ENCODE measurements around the gene KLKB1.

The KLKB1 gene

GRCh38 chr4:186217733-186218293, 9.5 kb upstream of the KLKB1 start (continued):
- no peak for TF ChIP-seq CREB5 (CRISPR knock-in tag; IDR thresholded peaks at IDR 0.05; ENCODE audit: low read depth)
- no peak for TF ChIP-seq ZC3H10 (CRISPR knock-in tag; IDR thresholded peaks at IDR 0.05)

DNA sequence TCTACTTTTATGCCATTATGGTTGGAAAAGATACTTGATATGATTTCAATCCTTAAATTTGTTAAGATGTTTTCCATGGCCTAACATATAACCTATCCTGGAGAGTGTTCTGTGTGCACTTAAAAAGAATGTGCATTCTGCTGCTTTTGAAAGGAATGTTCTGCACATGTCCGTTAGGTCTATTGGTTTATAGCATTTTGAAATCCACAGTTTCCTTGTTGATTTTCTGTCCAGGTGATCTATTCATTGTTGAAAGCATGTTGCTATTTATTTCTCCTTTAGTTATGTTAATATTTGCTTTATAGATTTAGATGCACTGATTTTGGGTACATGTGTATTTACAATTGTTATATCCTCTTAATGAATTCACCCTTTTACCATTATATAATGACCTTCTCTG, 5.7 kb upstream of the KLKB1 start:
- ATAC-seq, result no peak
- no peak for TF ChIP-seq ISL1 (CRISPR knock-in tag; IDR thresholded peaks at IDR 0.05)
- TF ChIP-seq ARNTL (CRISPR knock-in tag; IDR thresholded peaks at IDR 0.05; ENCODE audit: borderline replicate concordance, low read depth), result no peak
- TF ChIP-seq PATZ1 (CRISPR knock-in tag; IDR thresholded peaks at IDR 0.05; ENCODE audit: borderline replicate concordance), result no peak

- TF ChIP-seq ISL1 (CRISPR knock-in tag; IDR thresholded peaks at IDR 0.05), result no peak
- TF ChIP-seq ARNTL (CRISPR knock-in tag; IDR thresholded peaks at IDR 0.05; ENCODE audit: borderline replicate concordance, low read depth), result no peak
- no peak for TF ChIP-seq GLIS3 (CRISPR knock-in tag; IDR thresholded peaks at IDR 0.05)
- TF ChIP-seq ESRRG (CRISPR knock-in tag; IDR thresholded peaks at IDR 0.05), result no peak
- TF ChIP-seq SNAI2 (CRISPR knock-in tag; IDR thresholded peaks at IDR 0.05), result no peak
- no peak for TF ChIP-seq CSDC2 (CRISPR knock-in tag; IDR thresholded peaks at IDR 0.05)
- no peak for TF ChIP-seq ZC3H10 (CRISPR knock-in tag; IDR thresholded peaks at IDR 0.05)
- TF ChIP-seq, protein P1, sequence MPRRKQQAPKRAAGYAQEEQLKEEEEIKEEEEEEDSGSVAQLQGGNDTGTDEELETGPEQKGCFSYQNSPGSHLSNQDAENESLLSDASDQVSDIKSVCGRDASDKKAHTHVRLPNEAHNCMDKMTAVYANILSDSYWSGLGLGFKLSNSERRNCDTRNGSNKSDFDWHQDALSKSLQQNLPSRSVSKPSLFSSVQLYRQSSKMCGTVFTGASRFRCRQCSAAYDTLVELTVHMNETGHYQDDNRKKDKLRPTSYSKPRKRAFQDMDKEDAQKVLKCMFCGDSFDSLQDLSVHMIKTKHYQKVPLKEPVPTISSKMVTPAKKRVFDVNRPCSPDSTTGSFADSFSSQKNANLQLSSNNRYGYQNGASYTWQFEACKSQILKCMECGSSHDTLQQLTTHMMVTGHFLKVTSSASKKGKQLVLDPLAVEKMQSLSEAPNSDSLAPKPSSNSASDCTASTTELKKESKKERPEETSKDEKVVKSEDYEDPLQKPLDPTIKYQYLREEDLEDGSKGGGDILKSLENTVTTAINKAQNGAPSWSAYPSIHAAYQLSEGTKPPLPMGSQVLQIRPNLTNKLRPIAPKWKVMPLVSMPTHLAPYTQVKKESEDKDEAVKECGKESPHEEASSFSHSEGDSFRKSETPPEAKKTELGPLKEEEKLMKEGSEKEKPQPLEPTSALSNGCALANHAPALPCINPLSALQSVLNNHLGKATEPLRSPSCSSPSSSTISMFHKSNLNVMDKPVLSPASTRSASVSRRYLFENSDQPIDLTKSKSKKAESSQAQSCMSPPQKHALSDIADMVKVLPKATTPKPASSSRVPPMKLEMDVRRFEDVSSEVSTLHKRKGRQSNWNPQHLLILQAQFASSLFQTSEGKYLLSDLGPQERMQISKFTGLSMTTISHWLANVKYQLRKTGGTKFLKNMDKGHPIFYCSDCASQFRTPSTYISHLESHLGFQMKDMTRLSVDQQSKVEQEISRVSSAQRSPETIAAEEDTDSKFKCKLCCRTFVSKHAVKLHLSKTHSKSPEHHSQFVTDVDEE (CRISPR knock-in tag; IDR thresholded peaks at IDR 0.05), result no peak
- no peak for TF ChIP-seq ZFP3 (CRISPR knock-in tag; IDR thresholded peaks at IDR 0.05)
- no peak for TF ChIP-seq OSR1 (CRISPR knock-in tag; IDR thresholded peaks at IDR 0.05)
- TF ChIP-seq, protein P2, sequence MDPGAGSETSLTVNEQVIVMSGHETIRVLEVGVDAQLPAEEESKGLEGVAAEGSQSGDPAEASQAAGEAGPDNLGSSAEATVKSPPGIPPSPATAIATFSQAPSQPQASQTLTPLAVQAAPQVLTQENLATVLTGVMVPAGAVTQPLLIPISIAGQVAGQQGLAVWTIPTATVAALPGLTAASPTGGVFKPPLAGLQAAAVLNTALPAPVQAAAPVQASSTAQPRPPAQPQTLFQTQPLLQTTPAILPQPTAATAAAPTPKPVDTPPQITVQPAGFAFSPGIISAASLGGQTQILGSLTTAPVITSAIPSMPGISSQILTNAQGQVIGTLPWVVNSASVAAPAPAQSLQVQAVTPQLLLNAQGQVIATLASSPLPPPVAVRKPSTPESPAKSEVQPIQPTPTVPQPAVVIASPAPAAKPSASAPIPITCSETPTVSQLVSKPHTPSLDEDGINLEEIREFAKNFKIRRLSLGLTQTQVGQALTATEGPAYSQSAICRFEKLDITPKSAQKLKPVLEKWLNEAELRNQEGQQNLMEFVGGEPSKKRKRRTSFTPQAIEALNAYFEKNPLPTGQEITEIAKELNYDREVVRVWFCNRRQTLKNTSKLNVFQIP (CRISPR knock-in tag; IDR thresholded peaks at IDR 0.05; ENCODE audit: borderline replicate concordance, low read depth), result no peak
- no peak for TF ChIP-seq PPARA (CRISPR knock-in tag; IDR thresholded peaks at IDR 0.05; ENCODE audit: borderline replicate concordance)
- TF ChIP-seq CSRNP3 (CRISPR knock-in tag; IDR thresholded peaks at IDR 0.05), result no peak
- ATAC-seq, result no peak
Measured at GRCh38 chr4:186225848-186226247, 1.5 kb upstream of the KLKB1 start.

DNA sequence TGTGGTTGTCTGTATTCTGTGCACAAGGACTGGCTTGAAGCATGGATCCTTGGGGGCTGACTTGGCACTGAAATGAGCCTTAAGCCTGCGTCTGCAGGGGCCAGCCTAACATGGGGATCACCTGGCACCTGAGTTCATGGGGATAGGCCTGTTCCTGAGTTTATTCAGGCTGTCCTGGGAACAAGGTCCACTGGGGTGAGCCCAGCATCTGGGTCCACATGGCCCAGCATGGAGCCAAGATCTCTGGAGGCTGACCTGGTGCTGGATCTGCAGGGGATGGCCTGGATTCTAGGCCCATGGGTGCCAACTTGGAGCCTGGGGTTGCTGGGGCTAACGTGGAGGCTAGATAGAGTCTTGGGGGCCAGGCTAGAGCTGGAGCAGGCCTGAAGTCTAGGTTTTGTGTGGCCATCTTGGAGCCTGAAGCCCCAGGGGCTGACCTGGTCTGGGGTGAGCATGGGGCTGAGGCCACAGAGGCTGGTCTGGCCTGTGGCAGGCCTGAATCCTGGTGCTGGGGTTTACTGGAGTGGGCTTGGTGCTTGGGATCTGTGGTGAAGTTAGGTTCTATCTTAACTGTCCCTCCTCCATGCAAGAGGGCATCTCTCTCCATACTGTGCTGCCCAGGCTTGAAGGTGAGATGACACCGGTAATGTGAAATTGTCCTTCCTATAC, 652 bp upstream of the KLKB1 start:
- no peak for ATAC-seq
- no peak for TF ChIP-seq ESRRG (CRISPR knock-in tag; IDR thresholded peaks at IDR 0.05)
- TF ChIP-seq ISL1 (CRISPR knock-in tag; IDR thresholded peaks at IDR 0.05), result no peak
- TF ChIP-seq CREB5 (CRISPR knock-in tag; IDR thresholded peaks at IDR 0.05; ENCODE audit: low read depth), result no peak
- TF ChIP-seq BACH2 (CRISPR knock-in tag; IDR thresholded peaks at IDR 0.05; ENCODE audit: borderline replicate concordance), result no peak
- no peak for TF ChIP-seq TCF4 (CRISPR knock-in tag; IDR thresholded peaks at IDR 0.05; ENCODE audit: borderline replicate concordance)
- TF ChIP-seq SNAI2 (CRISPR knock-in tag; IDR thresholded peaks at IDR 0.05), result no peak
- no peak for TF ChIP-seq CSRNP3 (CRISPR knock-in tag; IDR thresholded peaks at IDR 0.05)
- no peak for TF ChIP-seq ZC3H10 (CRISPR knock-in tag; IDR thresholded peaks at IDR 0.05)
- TF ChIP-seq, protein P2 (CRISPR knock-in tag; IDR thresholded peaks at IDR 0.05; ENCODE audit: borderline replicate concordance, low read depth), result no peak
- TF ChIP-seq OSR1 (CRISPR knock-in tag; IDR thresholded peaks at IDR 0.05), result no peak
- TF ChIP-seq ZNF8 (CRISPR knock-in tag; IDR thresholded peaks at IDR 0.05), result no peak
- no peak for TF ChIP-seq ZFP3 (CRISPR knock-in tag; IDR thresholded peaks at IDR 0.05)
- TF ChIP-seq RARB (CRISPR knock-in tag; IDR thresholded peaks at IDR 0.05), result no peak
